Measurements from ENCODE around the gene ZNF324.

DNA sequence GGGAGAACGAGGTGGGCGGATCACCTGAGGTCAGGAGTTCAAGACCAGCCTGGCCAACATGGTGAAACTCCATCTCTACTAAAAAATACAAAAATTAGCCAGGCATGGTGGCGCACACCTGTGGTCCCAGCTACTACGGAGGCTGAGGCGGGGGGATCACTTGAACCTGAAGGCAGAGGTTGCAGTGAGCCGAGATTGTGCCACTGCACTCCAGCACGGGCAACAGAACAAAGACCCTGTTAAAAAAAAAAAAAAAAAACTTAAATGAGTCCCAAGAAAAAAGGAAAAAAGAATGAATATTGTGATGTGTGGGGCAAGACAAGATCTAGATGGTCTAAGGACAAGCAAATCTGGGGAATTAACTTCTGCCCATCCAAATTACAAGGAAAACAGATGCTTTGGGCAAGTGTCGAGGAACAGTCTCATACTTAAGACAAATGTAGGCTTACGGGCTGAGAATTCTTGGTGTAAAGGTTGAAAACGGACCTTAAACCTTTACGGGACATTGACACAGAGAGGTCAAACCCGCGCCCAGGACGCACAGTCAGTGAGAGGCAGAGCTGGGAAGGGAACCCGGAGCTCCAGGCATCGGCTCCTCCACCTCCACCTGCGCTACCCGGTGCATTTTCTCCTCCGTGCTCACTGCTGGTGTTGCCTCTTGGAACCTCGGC is 656 bp upstream of the ZNF324 start:
- TF ChIP-seq, protein P1, sequence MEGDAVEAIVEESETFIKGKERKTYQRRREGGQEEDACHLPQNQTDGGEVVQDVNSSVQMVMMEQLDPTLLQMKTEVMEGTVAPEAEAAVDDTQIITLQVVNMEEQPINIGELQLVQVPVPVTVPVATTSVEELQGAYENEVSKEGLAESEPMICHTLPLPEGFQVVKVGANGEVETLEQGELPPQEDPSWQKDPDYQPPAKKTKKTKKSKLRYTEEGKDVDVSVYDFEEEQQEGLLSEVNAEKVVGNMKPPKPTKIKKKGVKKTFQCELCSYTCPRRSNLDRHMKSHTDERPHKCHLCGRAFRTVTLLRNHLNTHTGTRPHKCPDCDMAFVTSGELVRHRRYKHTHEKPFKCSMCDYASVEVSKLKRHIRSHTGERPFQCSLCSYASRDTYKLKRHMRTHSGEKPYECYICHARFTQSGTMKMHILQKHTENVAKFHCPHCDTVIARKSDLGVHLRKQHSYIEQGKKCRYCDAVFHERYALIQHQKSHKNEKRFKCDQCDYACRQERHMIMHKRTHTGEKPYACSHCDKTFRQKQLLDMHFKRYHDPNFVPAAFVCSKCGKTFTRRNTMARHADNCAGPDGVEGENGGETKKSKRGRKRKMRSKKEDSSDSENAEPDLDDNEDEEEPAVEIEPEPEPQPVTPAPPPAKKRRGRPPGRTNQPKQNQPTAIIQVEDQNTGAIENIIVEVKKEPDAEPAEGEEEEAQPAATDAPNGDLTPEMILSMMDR (IDR thresholded peaks at IDR 0.05 in 8 of 11, conservative IDR thresholded peaks at IDR 0.05 in 3 of 11): no peak
- no peak for TF ChIP-seq POLR2A (IDR thresholded peaks at IDR 0.05)
- TF ChIP-seq POLR2AphosphoS5 (IDR thresholded peaks at IDR 0.05): no peak
